H9 (cell line): Measurements from ENCODE around the gene NFIX. TPM values are rescaled to one million over a fixed set of nuclear protein-coding genes. Genes with fewer than 3 reads are reported as not detected.

Experiments
- DNase-seq: peaks from one replicate; pipeline ENCODE4 v3.0.0-alpha.2; 2017
- H2AFZ ChIP-seq: one replicate; pipeline ENCODE4 v1.6.1; 2013; ENCODE audit warnings: mild to moderate bottlenecking, low read length, control low read depth, moderate library complexity
- H2AK5ac ChIP-seq: 2 replicates; pipeline ENCODE4 v1.6.1; 2013; ENCODE audit warnings: low read length, control low read depth, mixed read lengths; ENCODE audit not compliant: insufficient read length
- H2BK120ac ChIP-seq: one replicate; pipeline ENCODE4 v1.6.1; 2013; ENCODE audit warnings: low read depth, mild to moderate bottlenecking, low read length, control low read depth, inconsistent platforms; ENCODE audit not compliant: poor library complexity, severe bottlenecking
- H2BK12ac ChIP-seq: 2 replicates; pipeline ENCODE4 v1.6.1; 2013; ENCODE audit warnings: low read length, control low read depth, mixed read lengths, low read depth; ENCODE audit not compliant: insufficient read length
- H2BK15ac ChIP-seq: 2 replicates; pipeline ENCODE4 v1.6.1; 2013; ENCODE audit warnings: low read depth, low read length, control low read depth
- H2BK20ac ChIP-seq: one replicate; pipeline ENCODE4 v1.6.1; 2013; ENCODE audit warnings: low read depth, mild to moderate bottlenecking, low read length, control low read depth, inconsistent platforms; ENCODE audit not compliant: poor library complexity, severe bottlenecking
- H2BK5ac ChIP-seq: 2 replicates; pipeline ENCODE4 v1.6.1; 2013; ENCODE audit warnings: low read length, control low read depth, mixed read lengths; ENCODE audit not compliant: insufficient read length
- H3K14ac ChIP-seq: 2 replicates; pipeline ENCODE4 v1.6.1; 2013; ENCODE audit warnings: low read length, control low read depth; ENCODE audit not compliant: insufficient read depth
- H3K18ac ChIP-seq: 2 replicates; pipeline ENCODE4 v1.6.1; 2013; ENCODE audit warnings: low read depth, mild to moderate bottlenecking, mixed read lengths, low read length, control low read depth; ENCODE audit not compliant: insufficient read length
- H3K23ac ChIP-seq: 2 replicates; pipeline ENCODE4 v1.6.1; 2013; ENCODE audit warnings: low read length, control low read depth, mixed read lengths, low read depth; ENCODE audit not compliant: insufficient read length
- H3K23me2 ChIP-seq: 2 replicates; pipeline ENCODE4 v1.6.1; 2013; ENCODE audit warnings: low read depth, mild to moderate bottlenecking, mixed read lengths, low read length, control low read depth; ENCODE audit not compliant: insufficient read length, poor library complexity, severe bottlenecking
- H3K27ac ChIP-seq: 2 replicates; pipeline ENCODE4 v1.5.1; 2013; ENCODE audit warnings: low read length, control low read depth, mixed read lengths, low read depth; ENCODE audit not compliant: insufficient read length
- H3K27me3 ChIP-seq: 2 replicates; pipeline ENCODE4 v1.6.1; 2013; ENCODE audit warnings: low read length, control low read depth, inconsistent platforms; ENCODE audit not compliant: insufficient read depth
- H3K4ac ChIP-seq: 2 replicates; pipeline ENCODE4 v1.6.1; 2013; ENCODE audit warnings: low read depth, mild to moderate bottlenecking, control low read depth, inconsistent platforms, low read length, moderate library complexity
- H3K4me1 ChIP-seq: 2 replicates; pipeline ENCODE4 v1.6.1; 2013; ENCODE audit warnings: low read length, control low read depth, inconsistent platforms; ENCODE audit not compliant: insufficient read depth
- H3K4me2 ChIP-seq: 2 replicates; pipeline ENCODE4 v1.6.1; 2013; ENCODE audit warnings: low read length, control low read depth, mixed read lengths; ENCODE audit not compliant: insufficient read length, insufficient read depth
- H3K56ac ChIP-seq: 2 replicates; pipeline ENCODE4 v1.6.1; 2013; ENCODE audit warnings: low read depth, mild to moderate bottlenecking, mixed read lengths, low read length, control low read depth; ENCODE audit not compliant: insufficient read length
- H3K79me1 ChIP-seq: 2 replicates; pipeline ENCODE4 v1.6.1; 2013; ENCODE audit warnings: low read depth, mild to moderate bottlenecking, moderate library complexity, low read length, control low read depth, inconsistent platforms; ENCODE audit not compliant: insufficient read depth, poor library complexity, severe bottlenecking
- H3K79me2 ChIP-seq: 2 replicates; pipeline ENCODE4 v1.6.1; 2013; ENCODE audit warnings: low read length, control low read depth, inconsistent platforms; ENCODE audit not compliant: insufficient read depth
- H3K9ac ChIP-seq: 2 replicates; pipeline ENCODE4 v1.6.1; 2013; ENCODE audit warnings: low read length, control low read depth, mixed read lengths; ENCODE audit not compliant: insufficient read length; ENCODE audit errors: extremely low read depth
- H3K9me3 ChIP-seq: one replicate; pipeline ENCODE4 v1.6.1; 2013; ENCODE audit warnings: low read depth, low read length, inconsistent platforms; ENCODE audit not compliant: control insufficient read depth
- H3T11ph ChIP-seq: one replicate; pipeline ENCODE4 v1.6.1; 2013; ENCODE audit warnings: mild to moderate bottlenecking, low read length, control low read depth, inconsistent platforms
- H4K20me1 ChIP-seq: one replicate; pipeline ENCODE4 v1.6.1; 2013; ENCODE audit not compliant: control insufficient read depth, insufficient read length, insufficient read depth
- H4K5ac ChIP-seq: 2 replicates; pipeline ENCODE4 v1.6.1; 2013; ENCODE audit warnings: low read depth, mild to moderate bottlenecking, mixed read lengths, low read length, control low read depth; ENCODE audit not compliant: insufficient read length
- H4K8ac ChIP-seq: replicated peaks from 2 replicates; pipeline ENCODE4 v1.6.1; 2013; ENCODE audit warnings: low read length, control low read depth, mixed read lengths, low read depth; ENCODE audit not compliant: insufficient read length
- H4K91ac ChIP-seq: 2 replicates; pipeline ENCODE4 v1.6.1; 2013; ENCODE audit warnings: low read depth, mild to moderate bottlenecking, moderate library complexity, mixed read lengths, low read length, control low read depth; ENCODE audit not compliant: insufficient read length
- H3K27ac Mint-ChIP-seq, 3 experiments: 2 replicates in 2 of 3; 3 replicates in 1 of 3; pipeline ENCODE4 v1.8.0; 2020 to 2021; ENCODE audit warnings: mixed read lengths in 3 of 3, mild to moderate bottlenecking in 1 of 3, moderate library complexity in 1 of 3
- H3K27me3 Mint-ChIP-seq: 2 replicates; pipeline ENCODE4 v1.8.0; 2021; ENCODE audit warnings: low read depth, mild to moderate bottlenecking, moderate library complexity, mixed read lengths
- H3K36me3 Mint-ChIP-seq, 3 experiments: 2 replicates in 2 of 3; 3 replicates in 1 of 3; pipeline ENCODE4 v1.8.0; 2020 to 2021; ENCODE audit warnings: low read depth in 3 of 3, mixed read lengths in 3 of 3; ENCODE audit not compliant: insufficient read depth in 1 of 3
- H3K4me1 Mint-ChIP-seq, 2 experiments: 2 replicates each; pipeline ENCODE4 v1.8.0; 2020; ENCODE audit warnings: mixed read lengths in 2 of 2
- H3K4me3 Mint-ChIP-seq, 2 experiments: 2 replicates in 1 of 2; 3 replicates in 1 of 2; pipeline ENCODE4 v1.8.0; 2020 to 2021; ENCODE audit warnings: mild to moderate bottlenecking in 2 of 2, mixed read lengths in 2 of 2, moderate library complexity in 1 of 2
- H3K9me3 Mint-ChIP-seq, 2 experiments: 2 replicates in 1 of 2; 3 replicates in 1 of 2; pipeline ENCODE4 v1.8.0; 2020; ENCODE audit warnings: mild to moderate bottlenecking in 2 of 2, mixed read lengths in 2 of 2, moderate library complexity in 1 of 2
- CTCF ChIP-seq: fragments of 200-600 bp; sonication (generic); conservative IDR thresholded peaks from 3 replicates; pipeline ENCODE4 v1.8.0; 2021; ENCODE audit warnings: antibody characterized with exemption, mild to moderate bottlenecking
- whole genome bisulfite sequencing: extraction: QIAGEN DNeasy Blood & Tissue Kit; methylation state at CpG from one replicate; pipeline ENCODE4 v1.1.7; 2013; ENCODE audit warnings: missing lambda C conversion rate, low lambda C conversion rate, mixed read lengths; ENCODE audit not compliant: insufficient read length; ENCODE audit errors: extremely low coverage; 5-methylcytosine and 5-hydroxymethylcytosine counted together
- total RNA-seq: library from RNA; stranded (reverse); gene quantifications from 2 replicates; pipeline ENCODE4 v1.2.1, GENCODE V29; 2021

NFIX gene
- total RNA-seq, 1 experiment from 2014 or later, result 0.31 TPM

DNA sequence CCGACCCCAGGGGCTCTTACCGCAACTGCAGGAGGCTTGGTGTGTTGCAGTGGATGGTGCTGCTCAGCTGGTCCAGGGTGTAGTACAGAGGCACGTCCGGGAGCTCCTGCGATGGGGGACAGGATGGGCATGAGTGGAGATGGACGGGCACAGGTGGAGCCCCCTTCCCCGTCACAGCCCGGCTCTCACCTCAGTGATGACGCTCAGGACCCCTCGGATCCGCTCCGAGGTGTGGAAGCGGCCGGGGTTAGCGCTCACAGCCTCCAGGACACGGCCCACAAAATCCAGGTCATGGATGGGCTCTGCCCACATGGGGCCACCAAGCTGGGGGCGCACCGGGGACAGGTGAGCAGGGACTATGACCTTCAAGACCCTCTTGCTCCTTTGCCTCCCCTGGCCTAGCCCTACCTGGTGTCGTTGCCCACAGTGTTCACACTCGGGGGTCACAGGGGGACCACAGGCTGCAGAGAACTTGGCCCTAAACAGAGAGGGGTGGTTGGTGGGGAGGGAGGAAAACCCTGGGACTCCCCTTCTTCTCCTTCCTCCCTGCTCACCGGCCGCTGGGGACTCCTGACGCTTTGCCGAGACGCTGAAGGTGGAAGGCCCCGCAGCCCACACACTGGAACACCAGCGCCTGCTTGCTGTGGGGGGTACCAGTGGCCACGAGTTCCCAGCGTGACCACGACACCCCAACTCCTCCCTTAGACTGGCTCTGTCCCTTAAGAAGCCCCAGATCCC is 114.3 kb downstream of the NFIX start:
- Histone ChIP-seq H3K9me3 (no peaks in the 10 kb centered on the region), H3K56ac (no peak overlapping the region), H4K20me1 (no peaks in the 10 kb centered on the region), H2BK120ac (no peak overlapping the region), H3T11ph (no peak overlapping the region), H3K4me2 (no peak overlapping the region), H3K18ac (no peak overlapping the region), H2BK15ac (no peak overlapping the region), H3K4me1 (no peaks in the 10 kb centered on the region), H3K79me1 (no peaks in the 10 kb centered on the region), H3K79me2 (no peaks in the 10 kb centered on the region), H3K27me3 (no peaks in the 10 kb centered on the region), H4K91ac (no peak overlapping the region), H4K5ac (no peak overlapping the region), H4K8ac (no peak overlapping the region), H3K23me2 (no peaks in the 10 kb centered on the region), H3K27ac (no peak overlapping the region), H2BK5ac (no peak overlapping the region), H3K4ac (no peak overlapping the region), H3K14ac (no peak overlapping the region), H2AK5ac (no peak overlapping the region), H3K9ac (no peak overlapping the region), H2BK20ac (no peak overlapping the region), H2AFZ (no peak overlapping the region), H3K23ac (no peak overlapping the region), H2BK12ac (no peak overlapping the region)
- Mint-ChIP-seq H3K36me3 (peaks cover 9 to 36% (median 30%) of the 10 kb centered on the region in 3 experiments; a peak in 6 of 7 replicates), H3K9me3 (no peaks in the 10 kb centered on the region), H3K27me3 (no peaks in the 10 kb centered on the region), H3K4me3 (no peak overlapping the region), H3K27ac (no peak overlapping the region), H3K4me1 (peaks cover 0 to 2% of the 10 kb centered on the region in 2 experiments; a peak in 1 of 4 replicates)
- no peak for TF ChIP-seq CTCF
- WGBS, result no CpG with 5 or more reads among the region's 30 CpGs
- no peak for DNase-seq
